PFSK-1 (cell line): Measurements from ENCODE around the gene C13orf42.

Experiments
- POLR2AphosphoS5 ChIP-seq: IDR thresholded peaks from 2 replicates; pipeline ENCODE4 v1.6.1; 2012; ENCODE audit warnings: low read depth, mild to moderate bottlenecking, control low read depth, low read length, moderate library complexity
- SIN3A ChIP-seq: IDR thresholded peaks from 2 replicates; pipeline ENCODE4 v1.6.1; 2012; ENCODE audit warnings: mild to moderate bottlenecking, low read length, moderate library complexity, borderline replicate concordance; ENCODE audit not compliant: insufficient read depth
- TAF1 ChIP-seq: IDR thresholded peaks from 2 replicates; pipeline ENCODE4 v1.6.1; 2012; ENCODE audit warnings: low read length, control low read depth, borderline replicate concordance; ENCODE audit not compliant: insufficient read depth
- TF ChIP-seq, protein P1 (sequence below), 2 experiments: IDR thresholded peaks; 2 replicates each; pipeline versions ENCODE4 v1.6.1 to v1.8.0; 2011 to 2012; ENCODE audit warnings: low read depth in 2 of 2, low read length in 2 of 2, control low read depth in 1 of 2, inconsistent platforms in 1 of 2, mild to moderate bottlenecking in 1 of 2, moderate library complexity in 1 of 2; ENCODE audit not compliant: insufficient read depth in 1 of 2

DNA sequence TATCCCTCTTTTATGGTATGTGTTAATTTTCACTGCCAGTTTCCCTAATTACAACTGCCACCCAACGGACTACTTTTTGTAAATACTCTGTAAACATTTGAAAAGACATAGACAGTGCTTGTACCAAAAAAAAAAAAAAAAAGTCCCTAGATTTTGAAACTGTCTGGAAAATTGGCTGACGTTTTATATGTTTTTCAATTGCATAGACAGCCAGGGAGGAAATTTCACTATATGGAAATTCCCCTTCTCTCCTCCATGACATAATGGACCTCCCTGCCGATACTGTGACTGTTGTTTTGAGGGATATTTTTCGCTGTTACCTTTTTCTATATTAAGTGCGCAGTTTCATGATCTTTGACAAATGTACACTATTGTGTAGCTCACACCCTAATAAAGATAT lies 43.4 kb downstream of the C13orf42 start:
- TF ChIP-seq POLR2AphosphoS5, result no peak
- TF ChIP-seq, protein P1, sequence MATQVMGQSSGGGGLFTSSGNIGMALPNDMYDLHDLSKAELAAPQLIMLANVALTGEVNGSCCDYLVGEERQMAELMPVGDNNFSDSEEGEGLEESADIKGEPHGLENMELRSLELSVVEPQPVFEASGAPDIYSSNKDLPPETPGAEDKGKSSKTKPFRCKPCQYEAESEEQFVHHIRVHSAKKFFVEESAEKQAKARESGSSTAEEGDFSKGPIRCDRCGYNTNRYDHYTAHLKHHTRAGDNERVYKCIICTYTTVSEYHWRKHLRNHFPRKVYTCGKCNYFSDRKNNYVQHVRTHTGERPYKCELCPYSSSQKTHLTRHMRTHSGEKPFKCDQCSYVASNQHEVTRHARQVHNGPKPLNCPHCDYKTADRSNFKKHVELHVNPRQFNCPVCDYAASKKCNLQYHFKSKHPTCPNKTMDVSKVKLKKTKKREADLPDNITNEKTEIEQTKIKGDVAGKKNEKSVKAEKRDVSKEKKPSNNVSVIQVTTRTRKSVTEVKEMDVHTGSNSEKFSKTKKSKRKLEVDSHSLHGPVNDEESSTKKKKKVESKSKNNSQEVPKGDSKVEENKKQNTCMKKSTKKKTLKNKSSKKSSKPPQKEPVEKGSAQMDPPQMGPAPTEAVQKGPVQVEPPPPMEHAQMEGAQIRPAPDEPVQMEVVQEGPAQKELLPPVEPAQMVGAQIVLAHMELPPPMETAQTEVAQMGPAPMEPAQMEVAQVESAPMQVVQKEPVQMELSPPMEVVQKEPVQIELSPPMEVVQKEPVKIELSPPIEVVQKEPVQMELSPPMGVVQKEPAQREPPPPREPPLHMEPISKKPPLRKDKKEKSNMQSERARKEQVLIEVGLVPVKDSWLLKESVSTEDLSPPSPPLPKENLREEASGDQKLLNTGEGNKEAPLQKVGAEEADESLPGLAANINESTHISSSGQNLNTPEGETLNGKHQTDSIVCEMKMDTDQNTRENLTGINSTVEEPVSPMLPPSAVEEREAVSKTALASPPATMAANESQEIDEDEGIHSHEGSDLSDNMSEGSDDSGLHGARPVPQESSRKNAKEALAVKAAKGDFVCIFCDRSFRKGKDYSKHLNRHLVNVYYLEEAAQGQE (IDR thresholded peaks at IDR 0.05; ENCODE audit: insufficient read depth in 1 of 2, low read depth in 2 of 2, low read length in 2 of 2), result no peak
- no peak for TF ChIP-seq SIN3A
- TF ChIP-seq TAF1, result no peak
